A172 (cell line): ENCODE results near the gene INPPL1. TPM values are rescaled to one million over a fixed set of nuclear protein-coding genes. Genes with fewer than 3 reads are reported as not detected.
A peak's percentile ranks its signal among the peaks of the same experiment; 100 is the strongest.

ENCODE experiments used
- DNase-seq: peaks from one replicate; pipeline ENCODE4 v3.0.0-alpha.2; 2015; ENCODE audit warnings: low spot score
- total RNA-seq: library from RNA; depleted of rRNA; stranded (reverse); fragments of >200 nt; shearing (Covaris generic); gene quantifications from 2 replicates; pipeline ENCODE4 v1.2.3, GENCODE V29; 2014

INPPL1 gene
- total RNA-seq, 1 experiment from 2014 or later = 73.0 TPM

- DNase-seq = no peak
These were observed 6.3 kb upstream of the INPPL1 start for GRCh38 chr11:72218251-72218745.

- DNase-seq = no peak
These were observed 3.7 kb upstream of the INPPL1 start for GRCh38 chr11:72220696-72221363.

GRCh38 chr11:72221386-72222075 is 3.0 kb upstream of the INPPL1 start:
- DNase-seq = no peak

- no peak for DNase-seq
These were observed 2.3 kb upstream of the INPPL1 start for GRCh38 chr11:72222106-72222891.

- peak; percentile 85 for DNase-seq
These were observed 1.5 kb upstream of the INPPL1 start for GRCh38 chr11:72222907-72223614.

DNA sequence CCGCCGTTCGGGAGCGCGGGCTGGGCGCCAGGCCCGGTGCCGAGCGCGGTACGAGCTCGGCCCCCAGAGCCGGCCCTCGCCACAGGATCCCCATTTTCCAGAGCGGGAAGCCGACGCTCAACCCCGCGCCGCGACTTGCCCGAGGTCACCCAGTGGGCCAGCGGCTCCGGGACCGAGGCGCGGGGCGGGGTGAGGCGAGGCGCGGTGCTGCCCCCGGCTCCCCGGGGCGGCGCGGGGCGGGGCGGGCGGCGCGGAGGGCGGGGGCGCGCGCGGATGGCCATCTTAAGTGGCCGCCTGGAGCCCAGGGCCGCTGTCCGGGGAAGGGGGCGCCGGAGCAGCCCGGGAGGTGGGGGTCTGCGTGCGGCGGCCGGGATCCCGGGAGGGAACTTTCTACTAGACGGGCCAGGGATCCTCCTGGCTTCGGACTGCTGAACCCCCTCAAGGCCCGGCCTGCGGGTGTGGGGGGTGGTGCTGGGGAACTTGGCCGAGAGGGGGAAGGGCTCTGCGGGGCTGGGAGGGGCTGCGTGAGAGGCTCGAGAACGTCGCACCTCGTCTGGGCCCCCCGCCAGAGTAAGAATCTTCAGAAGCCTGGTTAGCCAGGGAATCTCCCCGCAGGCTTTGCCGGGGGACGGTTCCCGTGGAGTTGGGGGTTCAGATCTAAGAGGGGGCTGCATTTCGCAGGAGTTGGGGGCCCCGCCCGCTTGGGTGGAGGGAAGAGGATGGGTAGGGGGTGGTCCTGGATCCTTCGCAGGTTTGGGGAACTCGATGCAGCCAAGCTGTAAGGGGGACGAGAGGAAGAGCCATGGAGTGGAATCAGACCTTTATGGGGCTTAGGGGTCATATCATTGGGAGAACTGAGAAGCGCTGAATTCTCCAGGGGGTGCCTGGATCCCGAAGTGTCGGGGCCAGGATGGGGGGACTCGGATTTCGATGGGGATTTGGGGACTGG is 678 bp upstream of the INPPL1 start:
- peak; percentile 25 for DNase-seq

- peak; percentile 14 for DNase-seq
These were observed 914 bp downstream of the INPPL1 start for GRCh38 chr11:72225411-72225951.

- no peak for DNase-seq
These were observed 2.1 kb downstream of the INPPL1 start for GRCh38 chr11:72226701-72227100.

GRCh38 chr11:72227316-72228228 is 3.0 kb downstream of the INPPL1 start:
- no peak for DNase-seq

DNA sequence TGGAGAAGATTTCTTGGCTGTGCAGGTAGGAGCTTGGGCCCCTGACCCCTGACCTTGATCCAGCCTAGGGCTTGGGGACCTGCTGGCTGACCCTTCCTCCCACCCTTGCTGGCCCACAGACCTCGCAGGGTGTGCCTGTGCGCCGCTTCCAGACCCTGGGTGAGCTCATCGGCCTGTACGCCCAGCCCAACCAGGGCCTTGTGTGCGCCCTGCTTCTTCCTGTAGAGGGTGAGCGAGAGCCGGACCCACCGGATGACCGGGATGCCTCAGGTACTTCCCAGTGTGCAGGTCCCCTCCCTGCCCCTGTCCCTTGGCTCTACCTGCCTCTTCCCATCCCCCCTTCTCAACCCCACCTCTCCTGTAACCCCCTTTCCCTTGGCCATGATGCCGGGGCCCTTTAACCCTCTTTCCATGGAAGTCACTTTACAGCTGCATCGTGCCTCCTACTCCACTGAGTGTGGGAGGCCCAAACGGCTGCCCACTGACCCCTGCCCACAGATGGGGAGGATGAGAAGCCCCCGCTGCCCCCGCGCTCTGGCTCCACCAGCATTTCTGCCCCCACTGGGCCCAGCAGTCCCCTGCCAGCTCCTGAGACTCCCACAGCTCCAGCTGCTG is 3.8 kb downstream of the INPPL1 start:
- no peak for DNase-seq

DNA sequence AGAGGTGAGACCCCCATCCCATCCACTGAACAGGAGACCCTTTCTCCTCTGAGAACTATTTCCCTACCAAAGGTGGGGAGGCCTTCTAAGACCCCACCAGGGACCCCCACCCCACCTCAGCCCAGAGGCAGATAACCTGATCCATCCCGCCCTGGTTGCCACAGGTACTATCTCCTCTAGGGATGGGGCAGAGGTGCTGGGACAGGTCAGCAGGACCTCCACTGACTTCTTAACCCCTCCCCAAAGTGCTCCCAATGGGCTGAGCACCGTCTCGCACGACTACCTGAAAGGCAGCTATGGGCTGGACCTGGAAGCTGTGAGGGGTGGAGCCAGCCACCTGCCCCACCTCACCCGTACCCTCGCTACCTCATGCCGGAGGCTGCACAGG is 4.3 kb downstream of the INPPL1 start:
- no peak for DNase-seq

DNA sequence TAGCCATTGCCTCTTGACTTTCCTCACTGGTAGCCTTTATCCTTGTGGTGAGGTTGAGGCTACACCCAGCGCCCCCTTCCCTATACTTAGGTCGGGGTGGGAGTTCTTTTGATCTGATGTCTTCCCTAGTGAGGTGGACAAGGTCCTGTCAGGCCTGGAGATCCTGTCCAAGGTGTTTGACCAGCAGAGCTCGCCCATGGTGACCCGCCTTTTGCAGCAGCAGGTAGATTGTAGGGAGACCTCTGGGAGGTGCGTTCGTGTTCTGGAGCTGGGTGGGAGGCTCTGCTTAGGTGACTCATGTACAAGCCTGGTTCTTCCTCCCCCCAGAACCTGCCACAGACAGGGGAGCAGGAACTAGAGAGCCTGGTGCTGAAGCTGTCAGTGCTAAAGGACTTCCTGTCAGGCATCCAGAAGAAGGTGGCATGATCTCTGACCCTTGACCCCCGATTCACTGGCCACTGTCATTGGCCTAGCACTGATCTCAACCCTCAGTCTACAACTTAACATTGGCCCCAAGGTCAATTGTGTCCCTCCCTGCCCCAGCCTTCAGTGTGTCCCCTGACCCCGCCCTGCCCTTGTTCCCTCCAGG is 4.9 kb downstream of the INPPL1 start:
- DNase-seq = no peak

DNA sequence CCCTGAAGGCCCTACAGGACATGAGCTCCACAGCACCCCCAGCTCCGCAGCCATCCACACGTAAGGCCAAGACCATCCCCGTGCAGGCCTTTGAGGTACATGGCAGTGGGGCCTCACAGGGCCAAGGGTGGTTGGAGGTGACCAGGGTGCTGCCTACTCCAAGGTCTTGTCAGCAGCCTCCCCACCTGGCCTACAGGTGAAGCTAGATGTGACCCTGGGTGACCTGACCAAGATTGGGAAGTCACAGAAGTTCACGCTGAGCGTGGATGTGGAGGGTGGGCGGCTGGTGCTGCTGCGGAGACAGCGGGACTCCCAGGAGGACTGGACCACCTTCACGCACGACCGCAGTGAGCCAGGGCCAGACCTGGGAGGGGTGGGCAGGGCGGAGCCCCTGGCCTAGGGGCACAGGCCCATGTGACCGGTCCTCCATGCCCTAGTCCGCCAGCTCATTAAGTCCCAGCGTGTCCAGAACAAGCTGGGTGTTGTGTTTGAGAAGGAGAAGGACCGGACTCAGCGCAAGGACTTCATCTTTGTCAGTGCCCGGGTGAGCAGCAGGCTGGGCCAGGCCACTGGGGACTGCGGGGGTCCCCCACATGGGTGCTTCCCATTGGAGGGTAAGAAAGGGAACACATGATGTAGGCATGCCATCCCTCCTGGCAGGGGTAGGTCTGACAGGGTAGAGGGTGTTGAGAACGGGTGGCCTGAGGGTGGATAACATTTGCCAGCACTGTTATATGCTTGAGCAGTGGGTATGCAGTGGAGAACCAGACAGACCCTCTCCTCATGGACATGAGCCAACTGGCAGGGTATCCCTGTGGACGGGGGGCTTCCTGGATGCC is 5.6 kb downstream of the INPPL1 start:
- no peak for DNase-seq

DNA sequence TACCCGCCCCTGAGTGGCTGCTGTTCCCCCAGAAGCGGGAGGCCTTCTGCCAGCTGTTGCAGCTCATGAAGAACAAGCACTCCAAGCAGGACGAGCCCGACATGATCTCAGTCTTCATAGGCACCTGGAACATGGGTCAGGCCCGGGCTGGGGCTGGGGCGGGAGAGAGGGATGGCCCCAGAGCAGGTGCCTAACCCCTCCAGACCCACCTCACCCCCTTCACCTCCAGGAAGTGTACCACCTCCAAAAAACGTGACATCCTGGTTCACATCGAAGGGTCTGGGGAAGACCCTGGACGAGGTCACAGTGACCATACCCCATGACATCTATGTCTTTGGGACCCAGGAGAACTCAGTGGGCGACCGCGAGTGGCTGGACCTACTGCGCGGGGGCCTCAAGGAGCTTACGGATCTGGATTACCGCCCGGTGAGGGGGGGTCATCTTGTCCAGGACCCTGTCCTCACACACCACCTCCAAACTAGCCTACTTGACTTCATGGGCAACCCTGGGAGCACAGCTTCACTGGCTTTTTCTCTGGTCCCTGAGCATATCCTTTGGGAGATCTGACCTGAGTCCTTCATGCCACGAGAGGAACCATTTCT is 6.3 kb downstream of the INPPL1 start:
- no peak for DNase-seq

GRCh38 chr11:72231396-72232259 is 7.1 kb downstream of the INPPL1 start:
- DNase-seq = no peak
